GM04504 (cell line): Measurements from ENCODE around the gene DDX1.
"Not testable (repeated sequence)": the region's sequence is repeated elsewhere in the genome, so short reads cannot be mapped to it uniquely, and the experiment has no call there.

Experiments
- DNase-seq: peaks from one replicate; pipeline ENCODE4 v3.0.0-alpha.2; 2012; ENCODE audit warnings: low read depth

The DDX1 gene

DNA sequence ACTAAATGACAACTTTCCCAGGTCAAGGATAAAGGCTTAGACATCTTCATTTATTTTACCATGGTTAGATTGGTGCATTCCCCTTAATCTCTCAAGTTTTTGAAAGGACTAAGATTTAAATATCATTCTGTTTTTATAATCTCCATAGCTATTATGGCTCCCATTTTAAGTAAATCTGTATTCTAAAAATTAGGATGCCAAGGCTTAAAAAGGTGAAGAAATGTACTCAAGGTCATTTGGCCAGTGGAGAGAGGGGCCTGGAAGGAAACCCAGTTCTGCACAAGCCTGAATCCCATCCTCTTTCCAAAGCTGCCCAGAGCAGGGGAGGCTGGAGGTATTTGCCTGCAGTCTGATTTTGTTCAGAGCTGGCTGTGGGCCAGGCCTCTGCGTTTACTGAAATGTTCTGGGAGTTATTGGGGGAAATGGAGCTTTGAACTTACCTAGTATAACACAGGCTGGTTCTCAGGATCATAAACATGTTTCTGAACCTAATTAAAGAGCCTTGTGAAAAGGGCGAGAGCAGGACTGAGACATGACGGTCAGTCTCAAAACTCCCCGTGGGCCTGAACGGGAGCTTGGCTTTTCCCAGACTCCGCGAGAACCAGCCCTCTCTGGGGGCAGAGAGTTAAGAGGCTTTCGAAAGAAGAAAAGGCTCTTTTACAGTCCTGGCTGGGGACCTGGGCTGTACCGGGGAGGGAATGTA lies 85.6 kb downstream of the DDX1 start:
- DNase-seq: no peak

DNA sequence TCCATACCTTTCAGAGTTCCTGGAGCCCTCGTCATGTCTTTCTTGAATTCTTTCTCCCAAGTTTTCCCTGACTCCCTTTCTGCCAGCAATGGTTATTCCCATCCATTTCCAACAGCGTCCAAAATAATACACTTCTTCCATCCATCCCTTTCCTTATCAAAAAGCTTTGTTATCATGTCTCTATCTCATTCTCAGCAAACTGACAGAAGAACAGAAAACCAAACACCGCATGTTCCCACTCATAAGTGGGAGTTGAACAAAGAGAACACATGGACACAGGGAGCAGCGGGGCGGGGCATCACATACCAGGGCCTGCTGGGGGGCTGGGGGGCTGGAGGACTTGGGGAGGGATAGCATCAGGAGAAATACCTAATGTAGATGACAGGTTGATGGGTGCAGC lies 86.7 kb downstream of the DDX1 start:
- no peak for DNase-seq

DNA sequence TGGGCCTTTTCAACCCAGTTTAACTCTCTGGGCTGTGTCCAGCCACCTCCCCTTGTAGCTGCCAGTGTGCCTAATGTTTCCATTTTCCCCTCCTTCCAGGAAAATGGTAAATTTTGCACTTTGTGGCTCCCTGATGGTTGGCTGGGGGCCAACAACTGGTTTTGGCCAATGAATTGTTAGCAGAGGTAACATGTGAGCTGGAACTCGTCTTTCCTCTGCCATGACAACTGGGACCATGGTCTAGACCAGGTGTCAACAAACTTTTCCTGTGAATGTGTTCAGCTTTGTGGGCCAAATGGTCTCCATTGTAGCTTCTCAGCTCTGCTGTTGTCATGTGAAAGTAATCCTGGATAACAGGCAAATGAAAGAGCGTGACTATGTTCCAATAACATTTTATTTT lies 87.2 kb downstream of the DDX1 start:
- DNase-seq: no peak

DNA sequence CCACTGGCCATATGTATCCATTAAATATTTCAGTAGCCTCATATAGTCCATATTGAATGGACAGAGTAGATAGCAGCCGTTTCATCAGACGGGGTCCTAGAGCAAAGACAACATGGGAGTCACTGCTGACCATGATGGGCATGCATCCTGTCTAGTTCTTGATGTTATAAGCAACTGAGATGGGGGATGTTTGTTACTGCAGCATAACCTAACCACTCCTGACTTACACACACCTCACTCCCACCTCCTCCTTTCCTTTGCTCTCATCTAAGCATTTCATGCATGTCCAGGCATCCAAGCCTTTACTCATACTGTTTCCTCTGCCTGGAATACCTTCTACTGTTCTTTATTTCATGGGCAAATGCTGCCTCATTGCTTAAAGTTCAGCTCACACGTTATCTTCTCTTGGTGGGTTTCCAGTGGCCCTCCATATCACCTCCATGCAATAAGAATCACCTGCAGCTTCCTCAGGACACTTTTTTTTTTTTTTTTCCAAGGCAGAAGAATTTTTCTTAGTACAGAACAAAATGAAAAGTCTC lies 87.8 kb downstream of the DDX1 start:
- no peak for DNase-seq

DNA sequence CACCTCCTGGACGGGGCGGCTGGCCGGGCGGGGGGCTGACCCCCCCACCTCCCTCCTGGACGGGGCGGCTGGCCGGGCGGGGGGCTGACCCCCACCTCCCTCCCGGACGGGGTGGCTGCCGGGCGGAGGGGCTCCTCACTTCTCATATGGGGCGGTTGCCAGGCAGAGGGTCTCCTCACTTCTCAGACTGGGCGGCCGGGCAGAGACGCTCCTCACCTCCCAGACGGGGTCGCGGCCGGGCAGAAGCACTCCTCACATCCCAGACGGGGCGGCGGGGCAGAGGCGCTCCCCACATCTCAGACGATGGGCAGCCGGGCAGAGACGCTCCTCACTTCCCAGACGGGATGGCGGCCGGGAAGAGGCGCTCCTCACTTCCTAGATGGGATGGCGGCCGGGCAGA lies 88.5 kb downstream of the DDX1 start:
- DNase-seq: not testable (repeated sequence)
